Lung (tissue), 12 donors: Measurements from ENCODE around the gene TRMT44. TPM values are rescaled to one million over a fixed set of nuclear protein-coding genes. Genes with fewer than 3 reads are reported as not detected.

Source experiments
- ATAC-seq: fragments of 200-7000 bp; cut with Tn5 transposase; one replicate; pipeline ENCODE4 v1.9.1; 2020; ENCODE audit warnings: moderate number of reproducible peaks; ENCODE audit not compliant: insufficient read depth, low FRiP score
- DNase-seq, 3 donors: peaks; one replicate each; pipeline ENCODE4 v3.0.0-alpha.2; 2013 to 2017
- H3K27ac ChIP-seq, 2 donors: one replicate each; pipeline ENCODE4 v1.5.1; 2013; ENCODE audit warnings: mild to moderate bottlenecking in 2 of 2, moderate library complexity in 2 of 2, control low read depth in 1 of 2, inconsistent platforms in 1 of 2, low read depth in 1 of 2, low read length in 1 of 2
- H3K27me3 ChIP-seq, 3 donors: one replicate each; pipeline ENCODE4 v1.5.1; 2013; ENCODE audit warnings: low read length in 2 of 3; ENCODE audit not compliant: control insufficient read depth in 3 of 3, insufficient read depth in 3 of 3
- H3K36me3 ChIP-seq, 4 donors: one replicate each; pipeline ENCODE4 v1.5.1; 2013; ENCODE audit warnings: low read length in 4 of 4, mild to moderate bottlenecking in 1 of 4, moderate library complexity in 1 of 4; ENCODE audit not compliant: control insufficient read depth in 4 of 4, insufficient read depth in 4 of 4
- H3K4me1 ChIP-seq, 5 donors: one replicate each; pipeline ENCODE4 v1.5.1; 2013; ENCODE audit warnings: low read length in 5 of 5, mild to moderate bottlenecking in 2 of 5, moderate library complexity in 1 of 5; ENCODE audit not compliant: control insufficient read depth in 5 of 5, insufficient read depth in 5 of 5
- H3K4me3 ChIP-seq: one replicate; pipeline ENCODE4 v1.5.1; 2013; ENCODE audit warnings: mild to moderate bottlenecking, control low read depth, moderate library complexity
- H3K9ac ChIP-seq, 2 donors: one replicate each; pipeline ENCODE4 v1.5.1; 2013; ENCODE audit warnings: low read length in 2 of 2, control low read depth in 1 of 2; ENCODE audit not compliant: insufficient read depth in 1 of 2
- H3K9me3 ChIP-seq, 4 donors: one replicate each; pipeline ENCODE4 v1.5.1; 2013; ENCODE audit warnings: low read length in 3 of 4, mild to moderate bottlenecking in 1 of 4, moderate library complexity in 1 of 4; ENCODE audit not compliant: control insufficient read depth in 4 of 4, insufficient read depth in 3 of 4
- CTCF ChIP-seq: IDR thresholded peaks from 2 replicates; pipeline ENCODE4 v1.5.1; 2012; ENCODE audit warnings: mild to moderate bottlenecking; ENCODE audit errors: control extremely low read depth, extremely low read depth
- WGBS, 2 donors: extraction: QIAGEN DNeasy Blood & Tissue Kit; methylation state at CpG; one replicate each; pipeline ENCODE4 v1.1.7; 2013; 5-methylcytosine and 5-hydroxymethylcytosine counted together
- polyA plus RNA-seq, 2 donors: library from polyadenylated mRNA; stranded (reverse); fragments of 200-250 nt; gene quantifications; one replicate each; pipeline ENCODE4 v1.2.1, GENCODE V29; 2013
- total RNA-seq, 2 donors: library from RNA; depleted of rRNA in 1 of 2; stranded (reverse); fragments of >200 nt in 1 of 2; gene quantifications; one replicate each; pipeline ENCODE4 v1.2.1, GENCODE V29; 2014 to 2021
- donor health status: control.
- donor health status: control.
- donor health status: Bipolar disorder and iron deficiency.
- donor health status: healthy.
- donor health status: DM: yes; HTN: yes; CAD: no.

The TRMT44 gene
- total and polyA plus RNA-seq, 4 donors = 7.3 to 24.8 (median 15.0) TPM

- TF ChIP-seq CTCF = no peak
- no peak for ATAC-seq
- H3K27ac ChIP-seq = no peak overlapping the region
- H3K9me3 ChIP-seq = no peaks in the 10 kb centered on the region
- no peaks in the 10 kb centered on the region for H3K27me3 ChIP-seq
- peaks cover 0 to 20% (median 1%) of the 10 kb centered on the region in 4 donors for H3K36me3 ChIP-seq
- WGBS, 2 donors = 95 to 97% methylated on average over 16 of the region's 16 CpGs
- no peak overlapping the region for H3K4me3 ChIP-seq
- DNase-seq = no peak
- H3K9ac ChIP-seq = no peak overlapping the region
- peaks cover 0 to 27% (median 11%) of the 10 kb centered on the region in 5 donors for H3K4me1 ChIP-seq
Observed at GRCh38 chr4:8477095-8477635, 36.6 kb downstream of the TRMT44 start.

- no peak for TF ChIP-seq CTCF
- H3K9ac ChIP-seq = no peak overlapping the region
- no peak overlapping the region for H3K27ac ChIP-seq
- H3K9me3 ChIP-seq = no peaks in the 10 kb centered on the region
- DNase-seq (no peak), ATAC-seq (no peak)
- peaks cover 0 to 22% (median 11%) of the 10 kb centered on the region in 5 donors for H3K4me1 ChIP-seq
- 89 to 90% methylated on average over 8 of the region's 8 CpGs for WGBS, 2 donors
- H3K36me3 ChIP-seq = peaks cover 0 to 20% (median 1%) of the 10 kb centered on the region in 4 donors
- H3K27me3 ChIP-seq = no peaks in the 10 kb centered on the region
- H3K4me3 ChIP-seq = no peak overlapping the region
Observed at GRCh38 chr4:8477676-8478075, 37.1 kb downstream of the TRMT44 start.

- no peaks in the 10 kb centered on the region for H3K9me3 ChIP-seq
- WGBS, 2 donors = 94 to 96% methylated on average over 9 of the region's 9 CpGs
- H3K4me3 ChIP-seq = no peak overlapping the region
- TF ChIP-seq CTCF = no peak
- H3K9ac ChIP-seq = no peak overlapping the region
- peaks cover 0 to 15% (median 6%) of the 10 kb centered on the region in 5 donors for H3K4me1 ChIP-seq
- H3K27me3 ChIP-seq = no peaks in the 10 kb centered on the region
- peaks cover 0 to 20% (median 1%) of the 10 kb centered on the region in 4 donors for H3K36me3 ChIP-seq
- DNase-seq (no peak), ATAC-seq (no peak)
- no peak overlapping the region for H3K27ac ChIP-seq
Observed at GRCh38 chr4:8478371-8478770, 37.8 kb downstream of the TRMT44 start.
